AG09309 (cell line): ENCODE data around the gene ADGRG1.

Source experiments
- DNase-seq: peaks from one replicate; pipeline ENCODE4 v3.0.0-alpha.2; 2010; ENCODE audit warnings: low read depth
- H3K4me3 ChIP-seq: 2 replicates; pipeline ENCODE4 v1.5.1; 2011; ENCODE audit warnings: mild to moderate bottlenecking, low read depth, low read length, moderate library complexity; ENCODE audit not compliant: control insufficient read depth
- CTCF ChIP-seq: IDR thresholded peaks from 2 replicates; pipeline ENCODE4 v1.5.1; 2011; ENCODE audit warnings: mild to moderate bottlenecking, low read depth, low read length, inconsistent platforms; ENCODE audit not compliant: insufficient read depth, control insufficient read depth; ENCODE audit errors: missing control alignments

ADGRG1 gene

GRCh38 chr16:57657228-57657627, 28.8 kb downstream of the ADGRG1 start:
- DNase-seq: no peak
- no peak overlapping the region for H3K4me3 ChIP-seq
- TF ChIP-seq CTCF: no peak

GRCh38 chr16:57658130-57658877, 29.9 kb downstream of the ADGRG1 start:
- no peak for TF ChIP-seq CTCF
- H3K4me3 ChIP-seq: no peak overlapping the region
- DNase-seq: no peak

DNA sequence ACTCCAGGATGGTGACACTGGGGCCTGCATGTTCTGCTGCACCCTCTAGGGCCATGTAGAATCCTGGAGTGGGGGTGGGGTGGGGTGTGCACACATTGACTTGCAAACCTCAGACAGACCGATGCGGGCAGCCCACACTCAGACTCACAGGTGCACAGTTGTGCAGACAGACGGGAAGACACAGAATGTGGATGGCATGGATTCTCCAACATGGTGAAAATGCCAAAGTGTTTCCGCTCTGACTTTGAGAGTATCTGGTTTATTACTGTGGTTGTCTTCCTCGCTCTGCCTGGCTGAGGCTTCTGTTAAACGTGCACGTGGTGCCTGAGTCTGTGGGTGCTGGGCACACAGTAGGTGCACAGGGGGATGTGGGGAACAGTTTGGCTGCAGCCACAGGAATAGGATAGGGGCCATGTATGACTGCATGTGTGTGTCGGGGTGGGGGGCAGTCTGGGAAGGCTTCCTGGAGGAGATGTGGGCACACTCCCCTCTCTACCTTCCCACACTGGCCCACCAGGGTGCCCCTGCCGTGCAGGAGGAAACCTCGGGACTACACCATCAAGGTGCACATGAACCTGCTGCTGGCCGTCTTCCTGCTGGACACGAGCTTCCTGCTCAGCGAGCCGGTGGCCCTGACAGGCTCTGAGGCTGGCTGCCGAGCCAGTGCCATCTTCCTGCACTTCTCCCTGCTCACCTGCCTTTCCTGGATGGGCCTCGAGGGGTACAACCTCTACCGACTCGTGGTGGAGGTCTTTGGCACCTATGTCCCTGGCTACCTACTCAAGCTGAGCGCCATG, 30.6 kb downstream of the ADGRG1 start:
- no peak for TF ChIP-seq CTCF
- no peak overlapping the region for H3K4me3 ChIP-seq
- DNase-seq: no peak

- no peak for DNase-seq
- H3K4me3 ChIP-seq: no peak overlapping the region
- no peak for TF ChIP-seq CTCF
These were observed 32.5 kb downstream of the ADGRG1 start for GRCh38 chr16:57660715-57661463.

- DNase-seq: no peak
- H3K4me3 ChIP-seq: no peak overlapping the region
- no peak for TF ChIP-seq CTCF
These were observed 33.1 kb downstream of the ADGRG1 start for GRCh38 chr16:57661510-57661909.
